ENCODE measurements around the gene SAA4. TPM values are rescaled to one million over a fixed set of nuclear protein-coding genes. Genes with fewer than 3 reads are reported as not detected.
"Not testable (repeated sequence)": the region's sequence is repeated elsewhere in the genome, so short reads cannot be mapped to it uniquely, and the experiment has no call there.

Gene SAA4
- total RNA-seq, 1 donor from 2014 or later: not detected

DNA sequence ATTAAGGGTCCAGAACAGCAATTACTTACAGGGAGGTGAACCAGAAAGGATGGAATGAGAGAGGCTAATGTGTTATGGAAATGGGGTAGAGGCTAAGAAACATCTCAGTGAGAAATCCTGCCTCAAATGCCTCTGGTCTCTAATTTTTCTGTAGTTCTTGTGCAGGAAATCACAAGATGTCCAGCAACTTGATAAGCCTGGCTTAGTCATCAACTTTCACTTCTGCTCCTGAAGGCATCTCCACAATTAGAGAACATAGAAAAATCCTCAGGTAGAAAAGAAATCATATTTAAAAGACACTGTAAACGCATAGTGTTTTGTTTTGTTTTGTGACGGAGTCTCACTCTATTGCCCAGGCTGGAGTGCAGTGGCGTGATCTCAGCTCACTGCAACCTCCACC is 45.2 kb downstream of the SAA4 start:
- no peaks in the 10 kb centered on the region for H3K4me1 ChIP-seq
- no peaks in the 10 kb centered on the region for H3K36me3 ChIP-seq
- no peak overlapping the region for H3K27ac ChIP-seq
- H3K4me3 ChIP-seq: no peak overlapping the region
- no peaks in the 10 kb centered on the region for H3K27me3 ChIP-seq
- H3K9me3 ChIP-seq: no peaks in the 10 kb centered on the region
- intact Hi-C loops (cut with DNase I): no loop called here
- DNase-seq (no peak), ATAC-seq (no peak)
- TF ChIP-seq, protein P1, sequence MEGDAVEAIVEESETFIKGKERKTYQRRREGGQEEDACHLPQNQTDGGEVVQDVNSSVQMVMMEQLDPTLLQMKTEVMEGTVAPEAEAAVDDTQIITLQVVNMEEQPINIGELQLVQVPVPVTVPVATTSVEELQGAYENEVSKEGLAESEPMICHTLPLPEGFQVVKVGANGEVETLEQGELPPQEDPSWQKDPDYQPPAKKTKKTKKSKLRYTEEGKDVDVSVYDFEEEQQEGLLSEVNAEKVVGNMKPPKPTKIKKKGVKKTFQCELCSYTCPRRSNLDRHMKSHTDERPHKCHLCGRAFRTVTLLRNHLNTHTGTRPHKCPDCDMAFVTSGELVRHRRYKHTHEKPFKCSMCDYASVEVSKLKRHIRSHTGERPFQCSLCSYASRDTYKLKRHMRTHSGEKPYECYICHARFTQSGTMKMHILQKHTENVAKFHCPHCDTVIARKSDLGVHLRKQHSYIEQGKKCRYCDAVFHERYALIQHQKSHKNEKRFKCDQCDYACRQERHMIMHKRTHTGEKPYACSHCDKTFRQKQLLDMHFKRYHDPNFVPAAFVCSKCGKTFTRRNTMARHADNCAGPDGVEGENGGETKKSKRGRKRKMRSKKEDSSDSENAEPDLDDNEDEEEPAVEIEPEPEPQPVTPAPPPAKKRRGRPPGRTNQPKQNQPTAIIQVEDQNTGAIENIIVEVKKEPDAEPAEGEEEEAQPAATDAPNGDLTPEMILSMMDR (IDR thresholded peaks at IDR 0.05): no peak

DNA sequence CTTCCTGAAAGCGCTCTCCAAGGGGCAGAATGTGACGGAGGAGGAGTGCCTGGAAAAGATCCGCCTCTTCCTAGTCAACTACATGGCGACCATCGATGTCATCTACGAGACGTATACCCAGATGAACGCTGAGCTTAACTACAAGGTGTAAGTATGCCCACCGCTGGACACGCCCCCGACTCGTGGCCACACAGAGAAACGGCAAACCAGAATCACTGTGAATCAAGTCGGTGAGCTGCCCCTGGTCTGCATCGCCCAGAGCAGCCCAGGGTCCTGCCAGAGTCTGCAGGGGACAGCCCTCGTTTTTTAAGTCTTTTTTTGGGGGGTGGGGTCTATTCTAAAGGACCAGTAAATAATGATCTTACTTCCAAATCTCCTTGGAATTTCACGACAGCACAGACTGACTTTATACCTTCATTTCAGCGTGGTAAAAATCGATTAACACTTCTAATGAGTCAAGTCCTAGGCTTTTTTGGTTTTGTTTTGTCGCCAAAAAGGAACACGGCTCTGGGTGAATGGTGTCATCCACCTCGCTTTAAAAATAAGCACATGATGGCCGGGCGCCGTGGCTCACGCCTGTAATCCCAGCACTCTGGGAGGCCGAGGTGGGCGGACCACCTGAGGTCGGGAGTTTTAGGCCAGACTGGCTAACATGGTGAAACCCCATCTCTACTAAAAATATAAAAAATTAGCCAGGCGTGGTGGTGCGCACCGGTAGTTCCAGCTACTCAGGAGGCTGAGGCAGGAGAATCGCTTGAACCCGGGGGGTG is 46.9 kb downstream of the SAA4 start:
- H3K27me3 ChIP-seq; H3K36me3 ChIP-seq; H3K4me3 ChIP-seq; DNase-seq; H3K4me1 ChIP-seq; ATAC-seq; H3K27ac ChIP-seq; H3K9me3 ChIP-seq; intact Hi-C loops (cut with DNase I): not testable (repeated sequence)

DNA sequence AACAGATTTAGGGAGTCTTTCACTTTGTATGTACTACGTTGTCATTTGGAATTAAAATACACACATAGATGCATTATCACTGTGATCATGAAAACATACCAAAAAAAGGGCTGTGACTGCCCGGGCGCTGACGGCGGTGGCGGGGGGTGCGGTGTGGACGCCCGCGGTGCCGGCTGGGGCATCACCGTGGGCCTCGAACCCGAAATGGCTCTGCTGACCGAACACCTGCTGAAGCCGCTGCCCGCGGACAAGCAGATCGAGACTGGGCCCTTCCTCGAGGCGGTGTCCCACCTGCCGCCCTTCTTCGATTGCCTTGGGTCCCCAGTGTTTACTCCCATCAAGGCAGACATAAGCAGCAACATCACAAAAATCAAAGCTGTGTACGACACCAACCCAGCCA is 47.8 kb downstream of the SAA4 start:
- Histone ChIP-seq H3K27me3 (no peaks in the 10 kb centered on the region), H3K36me3 (no peaks in the 10 kb centered on the region), H3K27ac (no peak overlapping the region), H3K4me3 (no peak overlapping the region), H3K9me3 (no peaks in the 10 kb centered on the region), H3K4me1 (no peaks in the 10 kb centered on the region)
- ATAC-seq (no peak), DNase-seq (no peak)
- intact Hi-C loops (cut with DNase I): no loop called here
- TF ChIP-seq, protein P1 (IDR thresholded peaks at IDR 0.05): no peak

Other genes starting within 250 kb of the SAA4 start
- 37.6 TPM for gene SERGEF, start 223.8 kb downstream of the SAA4 start, total RNA-seq
- gene TPH1, start 190.5 kb downstream of the SAA4 start, total RNA-seq: 0.29 TPM
- gene SAAL1, start 130.7 kb downstream of the SAA4 start, total RNA-seq: 8.8 TPM
- gene MRGPRX3, start 104.2 kb downstream of the SAA4 start, total RNA-seq: not detected
- not detected for gene MRGPRX4, start 64.0 kb downstream of the SAA4 start, total RNA-seq
- 4.2 TPM for gene SAA2, start 11.9 kb upstream of the SAA4 start, total RNA-seq
- gene SAA1, start 29.5 kb upstream of the SAA4 start, total RNA-seq: 13.3 TPM
- gene HPS5, start 85.3 kb upstream of the SAA4 start, total RNA-seq: 33.0 TPM
- gene GTF2H1, start 85.8 kb upstream of the SAA4 start, total RNA-seq: 40.8 TPM
- gene LDHA, start 157.8 kb upstream of the SAA4 start, total RNA-seq: 231 TPM
- gene LDHC, start 175.5 kb upstream of the SAA4 start, total RNA-seq: not detected
- not detected for gene LDHAL6A, start 219.1 kb upstream of the SAA4 start, total RNA-seq